ENCODE results near the gene PON2.

GRCh38 chr7:95365151-95365550 lies 69.7 kb downstream of the PON2 start:
- TF ChIP-seq USF1 (IDR thresholded peaks at IDR 0.05; ENCODE audit: borderline replicate concordance, low read depth) (no peak), CHD2 (IDR thresholded peaks at IDR 0.05; ENCODE audit: low read length, partially characterized antibody) (no peak), CTCF (IDR thresholded peaks at IDR 0.05) (no peak), TEAD4 (IDR thresholded peaks at IDR 0.05; ENCODE audit: borderline replicate concordance, insufficient read depth) (no peak), MXI1 (IDR thresholded peaks at IDR 0.05; ENCODE audit: low read depth, low read length) (no peak), MAX (IDR thresholded peaks at IDR 0.05; ENCODE audit: low read depth) (no peak), REST (IDR thresholded peaks at IDR 0.05; ENCODE audit: low read depth, low read length) (no peak), POLR2AphosphoS5 (IDR thresholded peaks at IDR 0.05; ENCODE audit: low read depth, low read length) (no peak), TAF1 (IDR thresholded peaks at IDR 0.05; ENCODE audit: borderline replicate concordance, low read depth, low read length) (no peak), GABPA (IDR thresholded peaks at IDR 0.05; ENCODE audit: low read depth) (no peak), RAD21 (IDR thresholded peaks at IDR 0.05; ENCODE audit: low read length) (no peak), EZH2phosphoT487 (IDR thresholded peaks at IDR 0.05; ENCODE audit: borderline replicate concordance, low read depth) (no peak)
